Measurements from ENCODE around the gene CTTNBP2. TPM values are rescaled to one million over a fixed set of nuclear protein-coding genes. Genes with fewer than 3 reads are reported as not detected.

CTTNBP2 gene
- total and polyA plus RNA-seq, 10 of the 15 experiments (the other 5 are each of a cell fraction or from before 2014, with no cell fraction given): 0.04 to 0.43 TPM; not detected in 8

DNA sequence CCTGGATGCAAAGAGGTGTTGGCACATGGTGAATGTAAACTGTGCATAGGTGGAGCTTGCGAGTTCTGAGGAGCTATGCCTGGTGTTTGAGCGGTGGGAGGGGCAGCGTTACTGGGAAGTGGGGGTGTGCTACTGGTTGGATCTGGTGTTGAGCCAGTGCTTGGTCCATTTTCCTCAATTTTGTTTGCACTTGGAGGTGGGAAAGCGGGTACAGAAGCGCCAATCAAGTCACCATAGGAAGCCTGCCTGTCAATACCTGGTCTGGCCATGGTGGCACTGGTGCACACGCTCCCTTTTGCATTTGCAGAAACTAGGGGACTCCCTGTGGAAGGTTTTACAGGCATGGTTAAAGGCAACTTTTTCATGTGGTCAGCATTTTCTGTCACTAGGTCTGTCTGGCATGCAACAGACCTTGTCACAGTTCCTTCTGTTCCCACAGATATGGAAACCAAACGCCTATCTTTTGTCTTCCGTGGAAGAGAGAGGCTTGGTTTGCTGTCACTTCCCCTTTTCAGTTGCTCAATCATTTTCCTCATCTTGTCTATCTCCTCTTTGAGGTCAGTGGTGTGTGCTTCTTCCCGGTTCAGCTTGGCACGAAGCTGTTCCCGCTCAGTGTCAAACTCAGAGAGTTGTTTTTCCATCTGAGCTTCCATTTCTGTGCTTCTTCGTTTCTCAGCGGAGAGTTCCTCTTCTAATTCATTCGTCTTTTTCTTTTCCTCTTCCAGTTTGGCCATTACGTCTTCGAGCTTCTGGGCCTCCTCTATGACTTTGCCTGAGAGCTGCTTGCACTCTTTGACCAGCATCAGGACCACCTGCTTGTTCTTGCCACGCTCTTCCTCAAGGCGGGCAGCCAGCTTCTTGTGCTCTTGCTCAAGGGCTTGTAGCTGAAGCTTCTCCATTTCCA is 81.1 kb downstream of the CTTNBP2 start (continued):
- TF ChIP-seq ELK1 (IDR thresholded peaks at IDR 0.05; ENCODE audit: low read depth, low read length): no peak
- TF ChIP-seq TCF12 (IDR thresholded peaks at IDR 0.05; ENCODE audit: low read depth, low read length): no peak
- TF ChIP-seq ATF7 (IDR thresholded peaks at IDR 0.05; ENCODE audit: low read depth): peak; percentile 36; the same call in 1 of the 2 replicates
- TF ChIP-seq ZNF207 (IDR thresholded peaks at IDR 0.05; ENCODE audit: borderline replicate concordance): no peak
- no peak for TF ChIP-seq USF2 (IDR thresholded peaks at IDR 0.05; ENCODE audit: borderline replicate concordance, low read depth, low read length)
- TF ChIP-seq PAX5 (IDR thresholded peaks at IDR 0.05; ENCODE audit: borderline replicate concordance, low read depth, low read length): no peak; the same call in 1 of the 2 replicates
- no peak for TF ChIP-seq WRNIP1 (IDR thresholded peaks at IDR 0.05; ENCODE audit: borderline replicate concordance, low read depth, low read length)
- TF ChIP-seq MTA2 (IDR thresholded peaks at IDR 0.05; ENCODE audit: low read depth): peak; percentile 62
- TF ChIP-seq SPI1 (IDR thresholded peaks at IDR 0.05; ENCODE audit: borderline replicate concordance, insufficient read depth, low read depth, low read length): peak; percentile 94
- TF ChIP-seq POLR2AphosphoS5 (IDR thresholded peaks at IDR 0.05; ENCODE audit: low read length): no peak
- TF ChIP-seq ZBTB40 (IDR thresholded peaks at IDR 0.05; ENCODE audit: borderline replicate concordance): no peak
- TF ChIP-seq ZNF274 (IDR thresholded peaks at IDR 0.05; ENCODE audit: insufficient read depth, insufficient read length): no peak
- TF ChIP-seq, protein P1, sequence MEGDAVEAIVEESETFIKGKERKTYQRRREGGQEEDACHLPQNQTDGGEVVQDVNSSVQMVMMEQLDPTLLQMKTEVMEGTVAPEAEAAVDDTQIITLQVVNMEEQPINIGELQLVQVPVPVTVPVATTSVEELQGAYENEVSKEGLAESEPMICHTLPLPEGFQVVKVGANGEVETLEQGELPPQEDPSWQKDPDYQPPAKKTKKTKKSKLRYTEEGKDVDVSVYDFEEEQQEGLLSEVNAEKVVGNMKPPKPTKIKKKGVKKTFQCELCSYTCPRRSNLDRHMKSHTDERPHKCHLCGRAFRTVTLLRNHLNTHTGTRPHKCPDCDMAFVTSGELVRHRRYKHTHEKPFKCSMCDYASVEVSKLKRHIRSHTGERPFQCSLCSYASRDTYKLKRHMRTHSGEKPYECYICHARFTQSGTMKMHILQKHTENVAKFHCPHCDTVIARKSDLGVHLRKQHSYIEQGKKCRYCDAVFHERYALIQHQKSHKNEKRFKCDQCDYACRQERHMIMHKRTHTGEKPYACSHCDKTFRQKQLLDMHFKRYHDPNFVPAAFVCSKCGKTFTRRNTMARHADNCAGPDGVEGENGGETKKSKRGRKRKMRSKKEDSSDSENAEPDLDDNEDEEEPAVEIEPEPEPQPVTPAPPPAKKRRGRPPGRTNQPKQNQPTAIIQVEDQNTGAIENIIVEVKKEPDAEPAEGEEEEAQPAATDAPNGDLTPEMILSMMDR (IDR thresholded peaks at IDR 0.05 in 2 of 3, conservative IDR thresholded peaks at IDR 0.05 in 1 of 3; ENCODE audit: control insufficient read depth in 2 of 3, extremely low read depth in 1 of 3, insufficient read depth in 1 of 3, low read depth in 3 of 3, low read length in 3 of 3): peak; percentile 11 to 36 (median 31); a peak in 4 of 6 replicates
- TF ChIP-seq, protein P2, sequence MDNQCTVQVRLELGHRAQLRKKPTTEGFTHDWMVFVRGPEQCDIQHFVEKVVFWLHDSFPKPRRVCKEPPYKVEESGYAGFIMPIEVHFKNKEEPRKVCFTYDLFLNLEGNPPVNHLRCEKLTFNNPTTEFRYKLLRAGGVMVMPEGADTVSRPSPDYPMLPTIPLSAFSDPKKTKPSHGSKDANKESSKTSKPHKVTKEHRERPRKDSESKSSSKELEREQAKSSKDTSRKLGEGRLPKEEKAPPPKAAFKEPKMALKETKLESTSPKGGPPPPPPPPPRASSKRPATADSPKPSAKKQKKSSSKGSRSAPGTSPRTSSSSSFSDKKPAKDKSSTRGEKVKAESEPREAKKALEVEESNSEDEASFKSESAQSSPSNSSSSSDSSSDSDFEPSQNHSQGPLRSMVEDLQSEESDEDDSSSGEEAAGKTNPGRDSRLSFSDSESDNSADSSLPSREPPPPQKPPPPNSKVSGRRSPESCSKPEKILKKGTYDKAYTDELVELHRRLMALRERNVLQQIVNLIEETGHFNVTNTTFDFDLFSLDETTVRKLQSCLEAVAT (IDR thresholded peaks at IDR 0.05): no peak
- no peak for TF ChIP-seq KLF5 (IDR thresholded peaks at IDR 0.05; ENCODE audit: partially characterized antibody)
- TF ChIP-seq EGR1 (IDR thresholded peaks at IDR 0.05; ENCODE audit: borderline replicate concordance in 1 of 2, low read depth in 2 of 2, low read length in 2 of 2): no peak
- TF ChIP-seq BACH1 (IDR thresholded peaks at IDR 0.05; ENCODE audit: borderline replicate concordance): no peak
- no peak for TF ChIP-seq BRCA1 (IDR thresholded peaks at IDR 0.05; ENCODE audit: low read depth, low read length)
- no peak for TF ChIP-seq RCOR1 (conservative IDR thresholded peaks at IDR 0.05; ENCODE audit: low read depth, low read length)
